HG03575 (cell line): Measurements from ENCODE around the gene ARHGAP23.
"Not testable (repeated sequence)": the region's sequence is repeated elsewhere in the genome, so short reads cannot be mapped to it uniquely, and the experiment has no call there.

Experiments used
- ATAC-seq: cut with Tn5 transposase; IDR thresholded peaks from one replicate; pipeline ENCODE4 v1.9.1; 2021; ENCODE audit not compliant: unreplicated experiment, insufficient number of reproducible peaks, low FRiP score; ENCODE audit errors: extremely low read depth

The ARHGAP23 gene

DNA sequence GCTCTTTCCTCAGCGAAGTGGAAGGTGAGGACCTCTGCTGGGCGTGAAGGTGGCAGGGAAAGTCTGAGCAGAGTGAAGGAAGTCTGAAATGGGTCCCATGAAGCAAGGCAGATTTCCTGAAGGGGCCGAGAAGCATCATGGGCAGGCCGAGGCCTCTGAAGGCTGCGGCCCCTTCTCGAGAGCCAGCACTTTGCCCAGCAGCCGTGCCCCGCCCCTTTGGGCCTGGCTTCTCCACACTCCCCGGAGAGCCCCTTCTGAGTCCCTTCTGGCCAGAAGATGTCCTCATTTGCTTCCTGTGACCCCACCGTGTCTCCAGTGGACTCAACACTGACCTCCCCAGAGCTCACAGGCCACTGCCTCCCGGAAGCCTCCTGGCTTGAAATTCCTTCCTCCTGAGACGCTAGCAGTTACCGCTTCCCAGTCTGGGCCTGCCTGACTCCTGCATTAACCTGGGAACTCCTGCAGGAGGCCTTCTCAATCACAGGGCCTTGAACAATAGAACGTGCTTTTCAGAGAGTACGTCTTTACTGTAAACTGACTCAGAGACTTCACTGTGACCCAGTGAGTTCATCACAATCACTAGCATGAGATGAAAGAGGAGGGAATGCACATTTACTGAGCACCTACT lies 75.1 kb downstream of the ARHGAP23 start:
- not testable (repeated sequence) for ATAC-seq

GRCh38 chr17:38504216-38504615 lies 76.0 kb downstream of the ARHGAP23 start:
- ATAC-seq = no peak

GRCh38 chr17:38507436-38507835 lies 79.2 kb downstream of the ARHGAP23 start:
- ATAC-seq = no peak

- ATAC-seq = no peak
Measured at GRCh38 chr17:38507921-38508569, 79.8 kb downstream of the ARHGAP23 start.

- no peak for ATAC-seq
Measured at GRCh38 chr17:38508570-38508950, 80.3 kb downstream of the ARHGAP23 start.

- no peak for ATAC-seq
Measured at GRCh38 chr17:38508954-38509771, 80.9 kb downstream of the ARHGAP23 start.

DNA sequence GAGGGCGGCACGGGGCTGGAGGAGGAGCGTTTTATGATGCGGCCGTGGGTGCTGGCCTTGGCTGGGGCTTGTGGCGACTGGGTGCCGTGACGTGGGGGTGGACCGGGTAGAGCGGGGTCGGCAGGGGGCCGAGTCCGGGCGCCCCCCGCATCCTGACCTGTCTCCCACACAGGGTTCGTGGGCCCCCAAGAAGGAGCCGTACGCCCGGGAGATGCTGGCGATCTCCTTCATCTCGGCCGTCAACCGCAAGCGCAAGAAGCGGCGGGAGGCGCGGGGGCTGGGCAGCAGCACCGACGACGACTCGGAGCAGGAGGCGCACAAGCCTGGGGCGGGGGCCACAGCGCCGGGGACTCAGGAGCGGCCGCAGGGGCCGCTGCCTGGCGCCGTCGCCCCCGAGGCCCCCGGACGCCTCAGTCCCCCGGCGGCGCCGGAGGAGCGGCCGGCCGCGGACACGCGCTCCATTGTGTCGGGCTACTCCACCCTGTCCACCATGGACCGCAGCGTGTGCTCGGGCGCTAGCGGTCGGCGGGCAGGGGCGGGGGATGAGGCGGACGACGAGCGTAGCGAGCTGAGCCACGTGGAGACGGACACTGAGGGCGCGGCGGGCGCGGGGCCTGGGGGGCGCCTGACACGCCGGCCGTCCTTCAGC lies 81.6 kb downstream of the ARHGAP23 start:
- ATAC-seq = no peak

DNA sequence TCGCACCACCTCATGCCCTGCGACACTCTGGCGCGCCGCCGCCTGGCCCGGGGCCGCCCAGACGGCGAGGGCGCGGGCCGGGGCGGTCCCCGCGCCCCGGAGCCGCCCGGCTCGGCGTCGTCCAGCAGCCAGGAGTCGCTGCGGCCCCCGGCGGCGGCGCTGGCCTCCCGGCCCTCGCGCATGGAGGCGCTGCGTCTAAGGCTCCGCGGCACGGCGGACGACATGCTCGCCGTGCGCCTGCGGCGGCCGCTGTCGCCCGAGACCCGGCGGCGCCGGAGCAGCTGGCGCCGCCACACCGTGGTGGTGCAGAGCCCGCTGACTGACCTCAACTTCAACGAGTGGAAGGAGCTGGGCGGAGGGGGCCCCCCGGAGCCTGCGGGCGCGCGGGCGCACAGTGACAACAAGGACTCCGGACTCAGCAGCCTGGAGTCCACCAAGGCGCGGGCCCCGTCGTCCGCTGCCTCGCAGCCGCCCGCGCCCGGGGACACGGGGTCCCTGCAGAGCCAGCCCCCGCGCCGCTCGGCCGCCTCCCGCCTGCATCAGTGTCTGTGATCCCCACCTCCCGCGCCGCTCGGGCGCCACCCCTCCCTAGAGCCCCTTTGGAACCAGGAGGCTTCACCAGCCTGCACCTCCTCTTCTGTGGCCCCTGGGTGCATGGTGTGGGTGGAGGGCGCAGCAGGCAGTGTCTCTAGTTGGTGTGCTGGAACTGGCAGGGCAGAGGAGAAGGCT lies 82.3 kb downstream of the ARHGAP23 start:
- no peak for ATAC-seq

- no peak for ATAC-seq
Measured at GRCh38 chr17:38511150-38512108, 83.2 kb downstream of the ARHGAP23 start.

- ATAC-seq = no peak
Measured at GRCh38 chr17:38512473-38513058, 84.3 kb downstream of the ARHGAP23 start.

DNA sequence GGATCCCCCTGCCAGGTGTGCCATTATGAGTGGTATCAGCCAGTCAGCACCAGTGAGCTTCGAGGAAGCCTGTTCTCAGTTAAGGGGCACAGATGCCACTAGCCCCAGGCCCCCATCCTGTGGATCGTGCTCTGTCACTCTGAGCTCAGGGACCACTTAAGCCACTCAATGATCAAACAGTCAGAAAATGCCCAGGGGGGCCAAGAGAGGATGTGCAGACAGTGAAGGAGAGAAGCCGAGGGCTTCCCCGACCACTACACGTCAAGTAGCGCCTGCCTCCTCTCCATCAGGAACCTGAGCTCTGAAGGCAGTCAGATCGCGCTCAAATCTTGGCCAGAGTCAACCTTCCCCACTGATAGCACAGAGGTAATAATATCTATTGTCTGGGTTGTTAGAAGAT lies 98.3 kb downstream of the ARHGAP23 start:
- not testable (repeated sequence) for ATAC-seq

- ATAC-seq = not testable (repeated sequence)
Measured at GRCh38 chr17:38528141-38528540, 99.9 kb downstream of the ARHGAP23 start.

GRCh38 chr17:38530856-38531255 lies 102.6 kb downstream of the ARHGAP23 start:
- not testable (repeated sequence) for ATAC-seq

GRCh38 chr17:38531761-38532160 lies 103.5 kb downstream of the ARHGAP23 start:
- ATAC-seq = not testable (repeated sequence)

DNA sequence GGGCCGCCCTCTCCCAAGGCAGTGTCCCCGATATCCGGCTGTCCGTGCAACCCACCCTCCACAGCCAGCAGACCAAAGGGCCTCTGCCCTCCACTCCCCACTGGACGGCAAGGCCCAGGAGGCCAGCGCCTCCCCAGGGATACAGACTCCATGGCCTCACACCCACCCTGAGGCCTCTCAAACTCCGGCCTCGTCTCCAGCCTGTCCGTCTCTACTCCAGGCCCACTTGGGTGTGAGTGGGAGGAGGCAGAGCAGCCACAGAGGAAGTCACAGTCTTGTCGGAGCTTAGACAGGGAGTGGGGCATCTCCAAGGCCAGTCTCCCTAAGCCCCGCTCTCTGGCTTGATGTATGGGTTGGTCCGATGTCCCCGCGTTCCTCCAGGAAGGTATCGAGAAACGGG lies 104.2 kb downstream of the ARHGAP23 start:
- no peak for ATAC-seq

DNA sequence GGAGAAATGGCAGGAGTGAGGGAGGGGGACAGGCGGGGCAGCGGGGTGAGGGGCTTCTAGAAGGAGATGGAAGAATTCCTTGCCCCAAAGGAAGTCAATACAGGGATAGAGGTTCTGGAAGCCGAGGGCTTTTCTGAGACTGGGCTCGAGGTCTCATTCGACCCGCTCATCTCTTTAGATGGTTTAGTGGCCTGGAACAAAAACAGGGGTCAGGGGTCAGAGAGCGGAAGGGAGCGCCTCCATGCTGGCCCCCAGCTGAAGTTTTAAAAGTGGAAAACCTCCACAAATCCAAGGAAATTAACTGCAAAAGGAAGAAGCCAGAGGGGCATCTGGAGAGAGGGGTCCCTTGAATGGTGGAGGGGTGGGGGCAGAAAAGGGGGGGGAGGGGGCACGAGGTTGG lies 105.0 kb downstream of the ARHGAP23 start:
- ATAC-seq = no peak

DNA sequence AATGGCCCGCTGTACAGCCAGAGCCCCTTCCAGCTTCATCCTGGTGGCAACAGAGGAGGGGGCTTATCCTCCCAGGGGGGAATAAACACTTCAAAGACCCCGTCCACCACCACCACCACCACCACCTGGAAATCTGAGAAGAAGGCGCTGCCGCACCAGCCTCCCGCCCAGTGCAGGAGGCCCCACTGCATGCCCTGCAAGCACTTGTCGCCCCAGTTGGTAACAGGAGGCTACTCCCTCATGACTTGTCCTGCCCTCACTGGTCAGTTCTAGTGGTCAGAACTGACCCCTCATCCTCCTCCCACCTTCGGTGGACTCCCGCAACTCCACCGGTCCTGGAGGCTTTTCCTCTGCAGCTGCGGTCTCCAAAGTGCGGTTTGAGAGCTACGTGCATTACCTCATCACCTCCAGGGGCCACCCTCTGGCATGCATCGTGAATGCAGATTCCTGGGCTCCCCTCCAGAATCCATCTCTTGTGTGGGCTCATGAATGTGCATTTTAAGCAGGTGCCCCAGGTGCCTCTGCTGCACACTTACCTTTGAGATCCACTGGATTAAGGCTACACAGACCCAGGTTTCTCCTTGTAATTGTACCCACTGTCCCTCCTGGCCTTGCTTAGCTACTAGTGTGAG lies 105.7 kb downstream of the ARHGAP23 start:
- no peak for ATAC-seq
